Natural killer cell (primary cell): ENCODE measurements around the gene FBXO48. TPM values are rescaled to one million over a fixed set of nuclear protein-coding genes. Genes with fewer than 3 reads are reported as not detected.
A peak's percentile ranks its signal among the peaks of the same experiment; 100 is the strongest.

Source experiments
- ATAC-seq, 3 donors: fragments of 150-1000 bp in 2 of 3; fragments of 200-7000 bp in 1 of 3; cut with Tn5 transposase; 1 replicate in 1 of 3; 2 replicates in 2 of 3; pipeline ENCODE4 v1.10.0; 2021; ENCODE audit warnings: mild to moderate bottlenecking in 2 of 3, moderate library complexity in 2 of 3
- DNase-seq, 2 donors: peaks; one replicate each; pipeline versions ENCODE4 v3.0.0 to v3.0.0-alpha.2; 2013 to 2021; ENCODE audit warnings: mixed read lengths in 1 of 2
- H3K27ac ChIP-seq: one replicate; pipeline ENCODE4 v1.5.1; 2013; ENCODE audit warnings: mild to moderate bottlenecking, low read length
- H3K27me3 ChIP-seq: one replicate; pipeline ENCODE4 v1.6.1; 2013; ENCODE audit warnings: low read length; ENCODE audit not compliant: control insufficient read depth, insufficient read depth
- H3K36me3 ChIP-seq: one replicate; pipeline ENCODE4 v1.6.1; 2013; ENCODE audit warnings: low read length; ENCODE audit not compliant: control insufficient read depth, insufficient read depth
- H3K4me1 ChIP-seq: one replicate; pipeline ENCODE4 v1.6.1; 2013; ENCODE audit warnings: low read length; ENCODE audit not compliant: control insufficient read depth, insufficient read depth
- H3K4me3 ChIP-seq: one replicate; pipeline ENCODE4 v1.5.1; 2013; ENCODE audit warnings: low read length
- H3K9me3 ChIP-seq: one replicate; pipeline ENCODE4 v1.6.1; 2013; ENCODE audit warnings: low read length; ENCODE audit not compliant: control insufficient read depth, insufficient read depth
- H3K27ac Mint-ChIP-seq, 2 donors: one replicate each; pipeline ENCODE4 v1.8.0; 2022; ENCODE audit warnings: mild to moderate bottlenecking in 2 of 2, mixed read lengths in 2 of 2, moderate library complexity in 1 of 2
- H3K27me3 Mint-ChIP-seq, 2 donors: one replicate each; pipeline ENCODE4 v1.8.0; 2022; ENCODE audit warnings: low read depth in 2 of 2, mixed read lengths in 2 of 2
- H3K36me3 Mint-ChIP-seq: one replicate; pipeline ENCODE4 v1.8.0; 2022; ENCODE audit warnings: mixed read lengths
- H3K4me1 Mint-ChIP-seq, 2 donors: one replicate each; pipeline ENCODE4 v1.8.0; 2022; ENCODE audit warnings: mixed read lengths in 2 of 2
- H3K4me3 Mint-ChIP-seq: one replicate; pipeline ENCODE4 v1.8.0; 2022; ENCODE audit warnings: mild to moderate bottlenecking, moderate library complexity, mixed read lengths
- H3K9me3 Mint-ChIP-seq, 2 donors: one replicate each; pipeline ENCODE4 v1.8.0; 2022; ENCODE audit warnings: mixed read lengths in 2 of 2
- CTCF ChIP-seq: fragments of 200-600 bp; IDR thresholded peaks from one replicate; pipeline ENCODE4 v1.8.0; 2022; ENCODE audit warnings: antibody characterized with exemption
- WGBS: methylation state at CpG from one replicate; pipeline ENCODE4 v1.1.7; 2013; ENCODE audit warnings: missing lambda C conversion rate; ENCODE audit not compliant: insufficient coverage; 5-methylcytosine and 5-hydroxymethylcytosine counted together
- intact Hi-C: fragments of 100-400 bp; cut with micrococcal nuclease; formaldehyde crosslinking; loops from one replicate; pipeline ENCODE4 v1.14.2; 2022
- total RNA-seq, 4 donors: library from RNA; stranded (reverse); fragments of 120-200 nt in 1 of 4; gene quantifications; one replicate each; pipeline versions ENCODE4 v1.2.3 to v1.2.4, GENCODE V29; 2013 to 2022

The FBXO48 gene
- total RNA-seq, 3 donors from 2014 or later (not counting 1 experiment from before 2014, with no cell fraction given) = 0.96 to 1.3 (median 1.1) TPM

DNA sequence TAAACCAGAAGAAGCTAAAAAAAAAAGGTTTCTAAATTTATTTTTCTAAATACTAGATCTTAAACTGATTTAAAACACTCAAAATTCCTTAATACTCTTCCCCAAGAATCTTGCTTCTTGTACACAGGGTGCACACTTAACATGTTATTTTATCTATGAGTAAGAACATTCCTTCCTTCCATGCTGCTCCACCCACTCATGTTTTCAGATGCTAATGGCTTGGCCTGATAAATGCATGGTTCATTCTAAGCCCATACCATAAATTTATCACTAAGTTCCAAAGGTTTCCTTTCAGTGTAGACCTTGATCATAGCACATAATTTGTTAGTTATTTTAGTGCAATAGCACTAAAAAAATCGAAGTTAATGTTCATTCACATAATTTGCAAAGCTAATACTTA, 8.1 kb downstream of the FBXO48 start:
- Mint-ChIP-seq H3K27me3 (no peaks in the 10 kb centered on the region), H3K27ac (no peak overlapping the region)
- WGBS = no CpG with 5 or more reads among the region's 1 CpG

GRCh38 chr2:68456198-68456597, 10.9 kb downstream of the FBXO48 start:
- Mint-ChIP-seq H3K36me3 (no peaks in the 10 kb centered on the region), H3K4me3 (no peak overlapping the region), H3K9me3 (no peaks in the 10 kb centered on the region), H3K27me3 (no peaks in the 10 kb centered on the region), H3K27ac (no peak overlapping the region), H3K4me1 (peaks cover 9 to 18% of the 10 kb centered on the region in 2 donors)
- TF ChIP-seq CTCF = no peak
- H3K4me1 ChIP-seq = peaks cover 6% of the 10 kb centered on the region
- no peaks in the 10 kb centered on the region for H3K27me3 ChIP-seq
- H3K4me3 ChIP-seq = no peak overlapping the region
- ATAC-seq = no peak
- intact Hi-C loops = no loop called here
- WGBS = 95% methylated on average over 3 of the region's 4 CpGs
- H3K36me3 ChIP-seq = no peaks in the 10 kb centered on the region
- no peak for DNase-seq
- no peak overlapping the region for H3K27ac ChIP-seq
- no peaks in the 10 kb centered on the region for H3K9me3 ChIP-seq

More for the DNA sequence above, 8.1 kb downstream of the FBXO48 start:
- ATAC-seq (no peak), DNase-seq (no peak)
- Mint-ChIP-seq H3K4me3 (no peak overlapping the region), H3K4me1 (peaks cover 0 to 2% of the 10 kb centered on the region in 2 donors), H3K36me3 (no peaks in the 10 kb centered on the region), H3K9me3 (no peaks in the 10 kb centered on the region)
- intact Hi-C loops = no loop called here
- Histone ChIP-seq H3K27me3 (no peaks in the 10 kb centered on the region), H3K4me3 (no peak overlapping the region), H3K27ac (no peak overlapping the region), H3K9me3 (no peaks in the 10 kb centered on the region), H3K36me3 (no peaks in the 10 kb centered on the region), H3K4me1 (no peaks in the 10 kb centered on the region)
- no peak for TF ChIP-seq CTCF

DNA sequence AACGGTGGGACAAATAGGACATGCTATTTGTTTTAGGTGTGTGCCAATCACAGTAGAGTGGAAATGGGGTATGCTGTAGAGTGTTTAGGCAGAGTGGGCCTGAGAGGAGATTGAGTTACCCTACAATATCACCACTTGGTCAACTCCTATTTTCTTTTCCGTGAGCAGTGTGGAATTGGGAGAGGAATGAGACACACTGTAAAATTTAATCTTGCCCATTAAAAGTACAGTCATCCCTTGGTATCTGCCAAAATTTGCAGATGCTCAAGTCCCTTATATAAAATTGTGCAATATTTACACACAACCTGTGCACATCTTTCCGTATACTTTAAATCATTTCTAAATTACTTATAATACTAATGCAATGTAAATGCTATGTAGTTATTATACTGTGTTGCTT, 12.4 kb downstream of the FBXO48 start:
- no peaks in the 10 kb centered on the region for H3K9me3 Mint-ChIP-seq
- no peaks in the 10 kb centered on the region for H3K36me3 ChIP-seq
- no peaks in the 10 kb centered on the region for H3K9me3 ChIP-seq
- H3K27me3 Mint-ChIP-seq = no peaks in the 10 kb centered on the region
- 91% methylated on average over 1 of the region's 3 CpGs for WGBS
- ATAC-seq = no peak
- no peak for DNase-seq
- no peak overlapping the region for H3K27ac Mint-ChIP-seq
- no peak for TF ChIP-seq CTCF
- H3K36me3 Mint-ChIP-seq = no peaks in the 10 kb centered on the region
- peaks cover 9 to 18% of the 10 kb centered on the region in 2 donors for H3K4me1 Mint-ChIP-seq
- intact Hi-C loops = no loop called here
- no peaks in the 10 kb centered on the region for H3K27me3 ChIP-seq
- H3K4me3 Mint-ChIP-seq = no peak overlapping the region
- no peak overlapping the region for H3K27ac ChIP-seq
- peaks cover 6% of the 10 kb centered on the region for H3K4me1 ChIP-seq
- H3K4me3 ChIP-seq = no peak overlapping the region

DNA sequence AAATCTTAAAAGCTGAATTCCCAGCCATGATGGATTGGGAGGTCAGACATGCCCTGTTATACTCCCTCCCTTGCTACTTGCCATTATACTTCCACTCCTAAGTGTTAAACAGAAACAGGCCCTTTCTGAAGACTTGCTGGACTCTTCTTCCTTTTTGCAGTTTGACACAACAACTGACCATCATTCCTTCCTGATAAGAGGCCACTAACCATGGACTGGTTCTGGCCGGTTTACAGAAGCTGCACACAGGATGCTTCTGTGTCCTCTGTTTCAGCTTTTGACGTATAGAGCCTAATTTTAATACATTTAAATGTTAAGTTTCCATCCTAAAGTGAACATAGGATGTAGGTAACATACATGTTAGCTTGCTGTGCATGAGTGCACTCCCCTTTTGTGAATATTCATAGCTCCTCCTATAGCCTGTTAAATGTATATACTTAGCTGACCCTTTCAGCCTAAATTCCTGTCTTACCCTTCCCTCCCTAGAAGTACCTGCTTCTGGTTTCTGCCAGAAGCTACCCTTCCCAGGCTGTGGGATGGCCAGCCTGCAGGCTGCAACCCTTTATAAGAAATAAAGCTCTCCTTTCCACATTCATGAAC, 13.2 kb downstream of the FBXO48 start:
- H3K27ac Mint-ChIP-seq = peak overlapping the region; percentile 19 to 82
- Histone ChIP-seq H3K36me3 (no peaks in the 10 kb centered on the region), H3K9me3 (peaks cover 4% of the 10 kb centered on the region), H3K27ac (no peak overlapping the region), H3K4me3 (no peak overlapping the region), H3K27me3 (no peaks in the 10 kb centered on the region), H3K4me1 (peaks cover 6% of the 10 kb centered on the region)
- peak overlapping the region; percentile 18 for H3K4me3 Mint-ChIP-seq
- ATAC-seq (peak in 2 of 3 donors; percentile 16 to 28), DNase-seq (no peak)
- intact Hi-C loops = no loop called here
- H3K27me3 Mint-ChIP-seq = no peaks in the 10 kb centered on the region
- 71% methylated on average over 1 of the region's 2 CpGs for WGBS
- peaks cover 9 to 18% of the 10 kb centered on the region in 2 donors for H3K4me1 Mint-ChIP-seq
- no peaks in the 10 kb centered on the region for H3K9me3 Mint-ChIP-seq
- no peaks in the 10 kb centered on the region for H3K36me3 Mint-ChIP-seq
- no peak for TF ChIP-seq CTCF
